Left hindlimb (tissue), 1 donor: ENCODE data around the gene KRT85.
"Not testable (repeated sequence)": the region's sequence is repeated elsewhere in the genome, so short reads cannot be mapped to it uniquely, and the experiment has no call there.

Experiments used
- DNase-seq: peaks from one replicate; pipeline ENCODE4 v3.0.0-alpha.2; 2018

Gene KRT85

DNA sequence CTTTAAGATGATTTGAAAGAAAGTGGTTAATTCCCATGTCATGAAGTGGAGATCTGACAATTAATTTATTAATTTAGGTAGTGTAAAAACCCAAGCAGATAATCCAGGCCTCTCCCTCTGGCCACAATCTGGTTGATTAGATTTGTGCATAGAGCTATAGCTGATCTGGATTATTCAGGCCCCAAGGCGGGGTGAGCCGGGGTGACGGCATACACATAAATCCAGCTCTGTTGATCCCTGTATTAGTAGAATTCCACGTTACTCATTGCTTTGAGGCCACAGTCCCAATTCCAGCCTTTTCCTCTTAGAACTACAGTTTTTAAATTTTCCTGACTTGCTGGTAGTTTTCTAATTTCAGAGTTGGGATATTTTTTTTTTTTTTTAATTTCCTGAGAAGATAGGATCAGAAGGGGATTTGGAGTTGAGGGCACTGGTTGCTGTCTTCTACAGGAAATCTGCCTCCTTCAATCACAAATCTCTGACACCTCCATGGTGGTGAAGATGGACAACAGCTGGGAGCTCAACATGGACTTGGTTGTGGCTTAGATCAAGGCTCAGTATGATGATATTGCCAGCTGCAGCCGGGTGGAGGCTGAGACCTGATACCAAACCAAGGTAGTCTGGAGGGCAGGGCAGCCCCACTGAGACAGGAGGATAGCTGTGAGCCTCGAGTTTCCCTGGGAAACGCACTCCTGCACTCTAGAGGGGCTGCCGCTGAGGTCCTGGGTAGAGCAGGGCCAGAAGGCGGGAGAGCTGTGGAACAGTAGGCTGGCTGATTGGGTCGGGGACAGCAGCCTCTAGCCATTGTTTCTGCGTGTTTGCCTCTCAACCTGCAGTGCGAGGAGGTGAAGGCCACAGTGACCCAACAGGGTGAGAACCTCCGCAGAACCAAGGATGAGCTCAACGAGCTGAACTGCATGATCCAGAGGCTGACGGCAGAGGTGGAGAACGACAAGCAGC is 19.4 kb downstream of the KRT85 start:
- no peak for DNase-seq

DNA sequence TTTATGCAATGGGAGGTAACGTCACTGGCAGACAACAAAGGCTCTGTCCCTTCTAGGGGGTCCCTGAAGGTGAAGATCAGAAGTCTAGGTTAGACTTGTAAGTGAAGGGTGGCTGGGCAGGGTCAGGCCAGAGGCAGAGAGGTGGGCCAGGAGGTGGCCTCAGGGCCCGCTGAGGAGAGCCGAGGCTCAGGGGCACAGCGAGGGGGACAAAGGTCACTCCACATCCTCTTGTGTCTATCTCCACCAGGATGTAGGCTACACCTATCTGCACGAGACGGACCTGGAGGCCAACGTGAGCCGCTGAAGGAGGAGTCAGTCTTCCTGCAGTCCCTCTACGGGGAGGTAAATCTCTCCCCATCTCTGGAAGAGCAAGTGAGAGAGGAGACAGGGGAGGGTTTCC is 20.3 kb downstream of the KRT85 start:
- no peak for DNase-seq

GRCh38 chr12:52346593-52346992 is 20.7 kb downstream of the KRT85 start:
- DNase-seq: no peak

GRCh38 chr12:52345041-52345440 is 22.2 kb downstream of the KRT85 start:
- DNase-seq: not testable (repeated sequence)

DNA sequence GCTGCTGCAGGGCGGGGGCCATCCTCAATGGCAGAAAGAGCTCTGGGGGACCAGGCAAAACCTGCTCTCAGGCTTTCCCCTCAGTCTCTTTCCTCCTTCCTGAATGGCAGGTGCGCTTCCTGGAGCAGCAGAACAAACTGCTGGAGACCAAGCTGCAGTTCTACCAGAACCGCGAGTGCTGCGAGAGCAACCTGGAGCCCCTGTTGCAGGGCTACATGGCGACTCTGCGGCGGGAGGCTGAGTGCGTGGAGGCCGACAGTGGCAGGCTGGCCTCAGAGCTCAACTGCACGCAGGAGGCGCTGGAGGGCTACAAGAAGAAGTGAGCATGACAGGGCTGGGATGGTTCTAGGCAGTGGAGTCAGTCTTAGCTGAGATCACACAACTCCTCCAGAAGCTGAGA is 23.2 kb downstream of the KRT85 start:
- no peak for DNase-seq

DNA sequence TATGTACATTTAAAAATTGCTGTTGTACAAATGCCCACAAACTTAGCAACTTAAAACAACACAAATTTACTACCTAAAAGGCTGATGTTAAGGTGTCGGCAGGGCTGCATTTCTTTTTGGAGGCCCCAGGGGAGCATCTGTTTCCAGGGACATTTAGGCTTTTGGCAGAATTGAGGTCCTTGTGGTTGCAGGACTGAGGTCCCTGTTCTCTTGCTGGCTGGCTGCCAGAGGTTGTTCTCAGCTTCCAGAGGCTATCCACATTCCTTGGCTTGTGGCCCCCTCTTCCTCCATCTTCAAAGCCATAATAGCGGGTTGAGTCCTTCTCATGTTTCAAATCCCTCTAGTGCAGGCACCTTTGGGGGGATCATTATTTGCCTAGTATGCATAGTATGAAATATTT is 23.7 kb downstream of the KRT85 start:
- no peak for DNase-seq

- no peak for DNase-seq
These were observed 24.3 kb downstream of the KRT85 start for GRCh38 chr12:52342781-52343490.

DNA sequence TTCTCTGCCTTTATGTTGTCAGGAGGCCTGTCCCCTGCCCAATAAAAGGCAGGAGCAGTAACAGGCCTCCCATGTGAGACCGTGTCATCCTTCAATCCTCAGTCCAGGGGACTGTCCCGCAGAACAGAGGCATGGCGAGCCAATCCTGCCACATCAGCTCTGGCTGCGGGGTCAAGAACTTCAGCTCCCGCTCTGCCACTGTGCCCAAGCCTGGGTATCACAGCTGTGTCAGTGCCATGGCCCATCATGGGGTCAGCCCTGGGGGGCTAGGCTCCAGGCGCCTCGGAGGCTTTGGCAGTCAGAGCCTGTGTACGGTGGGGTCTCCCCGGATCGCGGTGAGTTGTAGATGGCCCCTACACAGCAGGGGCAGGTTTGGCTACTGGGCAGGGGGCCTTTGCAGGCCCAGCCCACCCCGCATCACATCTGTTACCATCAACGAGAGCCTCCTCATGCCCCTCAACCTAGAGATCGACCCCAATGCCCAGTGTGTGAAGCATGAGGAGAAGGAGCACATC is 26.2 kb downstream of the KRT85 start:
- no peak for DNase-seq

GRCh38 chr12:52338241-52338960 is 28.9 kb downstream of the KRT85 start:
- DNase-seq: no peak

- no peak for DNase-seq
These were observed 30.2 kb downstream of the KRT85 start for GRCh38 chr12:52337054-52337453.

DNA sequence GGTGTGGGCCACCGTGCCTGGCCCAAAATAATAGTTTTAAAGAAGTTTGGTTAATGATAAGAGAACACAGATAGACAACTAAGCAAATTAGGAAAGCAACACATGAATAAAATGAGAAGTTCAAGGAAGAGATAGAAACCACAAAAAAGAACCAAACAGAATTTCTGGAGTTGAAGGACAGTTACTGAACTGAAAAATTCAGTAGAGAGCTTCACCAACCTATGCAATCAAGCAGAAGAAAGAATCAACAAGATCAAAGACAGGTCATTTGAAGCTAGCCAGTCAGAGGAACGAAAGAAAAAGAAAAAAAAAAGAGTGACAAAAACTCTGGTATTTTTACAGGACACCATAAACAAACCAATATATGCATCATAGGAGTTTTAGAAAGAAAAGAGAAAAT is 30.6 kb downstream of the KRT85 start:
- DNase-seq: no peak

GRCh38 chr12:52335598-52336262 is 31.6 kb downstream of the KRT85 start:
- no peak for DNase-seq

- no peak for DNase-seq
These were observed 33.1 kb downstream of the KRT85 start for GRCh38 chr12:52334185-52334584.

- DNase-seq: no peak
These were observed 34.0 kb downstream of the KRT85 start for GRCh38 chr12:52333321-52333720.

DNA sequence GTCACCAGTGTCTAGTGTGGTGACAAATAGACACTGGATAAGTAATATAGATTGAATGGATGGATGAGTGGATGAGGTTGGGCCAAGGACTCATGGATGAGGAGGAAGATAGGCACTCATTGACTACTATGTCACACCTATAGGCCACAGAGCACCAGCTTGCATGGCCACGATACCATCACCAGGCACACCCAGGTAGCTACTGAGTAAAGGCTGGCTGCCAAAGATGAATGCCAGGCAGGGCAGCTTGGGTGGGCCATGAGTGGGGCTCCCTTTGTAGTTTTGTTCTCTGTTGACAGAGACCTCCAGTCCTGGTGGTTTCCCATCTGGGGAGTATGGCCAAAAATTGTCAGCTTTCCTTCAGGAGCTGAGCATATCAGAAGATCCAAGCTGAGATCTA is 34.9 kb downstream of the KRT85 start:
- no peak for DNase-seq

- DNase-seq: no peak
These were observed 35.4 kb downstream of the KRT85 start for GRCh38 chr12:52331833-52332232.

DNA sequence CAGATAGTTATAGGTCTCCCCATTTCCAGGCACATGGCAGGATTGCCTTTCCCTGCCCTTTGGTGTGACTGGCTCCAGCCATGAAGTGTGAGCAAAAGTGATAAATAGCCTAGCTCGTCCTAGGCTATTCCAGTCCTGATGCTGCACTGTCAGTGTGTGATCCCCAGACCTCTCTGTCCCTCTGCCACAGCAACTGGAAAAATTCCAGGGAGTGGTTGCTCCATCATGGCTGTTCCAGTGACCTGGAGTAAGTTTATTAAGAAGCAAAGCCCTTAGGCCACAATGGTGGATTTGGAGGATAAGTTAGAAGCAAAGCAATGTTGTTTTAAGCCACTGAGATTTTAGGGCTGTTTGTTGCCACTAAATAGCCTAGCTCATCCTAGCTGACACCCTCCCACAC is 36.2 kb downstream of the KRT85 start:
- no peak for DNase-seq

DNA sequence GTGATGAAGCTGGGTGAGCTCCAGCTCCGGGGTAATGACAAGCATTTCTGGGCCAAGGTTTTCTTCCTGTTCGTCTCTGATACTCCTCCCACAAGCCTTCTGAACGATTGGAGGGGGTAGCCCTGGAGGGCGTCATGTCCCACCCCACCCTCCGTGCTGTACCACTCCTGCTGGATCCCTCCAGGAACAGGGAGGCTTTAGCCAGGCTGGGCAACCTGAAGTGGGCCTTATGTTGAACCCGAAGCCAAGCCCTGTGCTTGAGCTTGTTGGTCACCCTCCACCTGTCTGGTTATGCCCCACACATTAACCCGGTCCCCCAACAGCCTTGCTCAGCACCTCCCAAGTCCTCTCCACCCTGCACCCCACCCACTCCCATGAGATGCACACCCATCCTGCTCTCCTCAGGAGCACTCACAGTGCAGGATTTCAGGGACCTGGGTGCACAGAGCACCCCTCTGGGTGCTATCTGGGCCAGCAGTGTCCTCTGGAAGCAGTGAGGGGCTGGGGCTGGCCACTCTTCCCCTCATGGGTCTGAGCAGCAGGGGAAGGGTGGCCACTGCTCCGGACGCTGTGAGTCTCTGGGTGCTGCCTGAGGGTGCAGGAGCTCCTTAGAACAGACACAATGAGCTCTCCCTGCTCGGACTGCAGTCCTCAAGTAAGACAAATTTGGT is 39.3 kb downstream of the KRT85 start:
- no peak for DNase-seq

GRCh38 chr12:52327052-52327829 is 40.0 kb downstream of the KRT85 start:
- peak; percentile 59 for DNase-seq

GRCh38 chr12:52324153-52324444 is 43.2 kb downstream of the KRT85 start:
- DNase-seq: no peak

GRCh38 chr12:52323416-52324152 is 43.7 kb downstream of the KRT85 start:
- no peak for DNase-seq
